T1000 (cell line): ENCODE measurements around the gene FGF2.
"Not testable (repeated sequence)": the region's sequence is repeated elsewhere in the genome, so short reads cannot be mapped to it uniquely, and the experiment has no call there.

Source experiments
- DNase-seq: peaks from one replicate; lab custom pipeline; 2025; ENCODE audit warnings: mixed read lengths; lab: John Stamatoyannopoulos, UW

FGF2 gene

DNA sequence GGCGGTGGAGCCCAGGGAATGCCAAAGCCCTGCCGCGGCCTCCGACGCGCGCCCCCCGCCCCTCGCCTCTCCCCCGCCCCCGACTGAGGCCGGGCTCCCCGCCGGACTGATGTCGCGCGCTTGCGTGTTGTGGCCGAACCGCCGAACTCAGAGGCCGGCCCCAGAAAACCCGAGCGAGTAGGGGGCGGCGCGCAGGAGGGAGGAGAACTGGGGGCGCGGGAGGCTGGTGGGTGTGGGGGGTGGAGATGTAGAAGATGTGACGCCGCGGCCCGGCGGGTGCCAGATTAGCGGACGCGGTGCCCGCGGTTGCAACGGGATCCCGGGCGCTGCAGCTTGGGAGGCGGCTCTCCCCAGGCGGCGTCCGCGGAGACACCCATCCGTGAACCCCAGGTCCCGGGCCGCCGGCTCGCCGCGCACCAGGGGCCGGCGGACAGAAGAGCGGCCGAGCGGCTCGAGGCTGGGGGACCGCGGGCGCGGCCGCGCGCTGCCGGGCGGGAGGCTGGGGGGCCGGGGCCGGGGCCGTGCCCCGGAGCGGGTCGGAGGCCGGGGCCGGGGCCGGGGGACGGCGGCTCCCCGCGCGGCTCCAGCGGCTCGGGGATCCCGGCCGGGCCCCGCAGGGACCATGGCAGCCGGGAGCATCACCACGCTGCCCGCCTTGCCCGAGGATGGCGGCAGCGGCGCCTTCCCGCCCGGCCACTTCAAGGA lies at the start of gene FGF2:
Gene FGF2, plus strand, starts transcription at position 279 of the 705 bp plus-strand sequence. Its CDS starts 344 bp downstream, at position 623.
- DNase-seq = peak; percentile 38

DNA sequence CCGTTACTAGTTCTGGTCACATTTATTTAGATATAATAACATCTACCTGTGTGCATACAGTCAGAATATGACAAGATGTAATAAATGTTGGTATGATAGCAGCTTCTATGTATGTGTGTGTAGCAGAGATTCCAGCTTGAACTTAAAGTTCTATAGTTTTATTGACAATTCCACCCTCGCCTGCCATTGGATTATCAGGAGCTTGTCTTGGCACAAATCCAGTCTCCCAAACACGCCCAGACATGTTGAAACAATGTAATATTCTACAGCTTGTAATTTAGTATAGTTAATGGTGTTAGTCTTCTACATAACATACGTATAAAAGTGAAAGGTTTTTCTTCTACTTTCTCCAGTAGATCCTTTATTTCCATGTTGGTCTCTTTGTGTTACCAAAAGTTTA lies 49.7 kb upstream of the FGF2 start:
- no peak for DNase-seq

DNA sequence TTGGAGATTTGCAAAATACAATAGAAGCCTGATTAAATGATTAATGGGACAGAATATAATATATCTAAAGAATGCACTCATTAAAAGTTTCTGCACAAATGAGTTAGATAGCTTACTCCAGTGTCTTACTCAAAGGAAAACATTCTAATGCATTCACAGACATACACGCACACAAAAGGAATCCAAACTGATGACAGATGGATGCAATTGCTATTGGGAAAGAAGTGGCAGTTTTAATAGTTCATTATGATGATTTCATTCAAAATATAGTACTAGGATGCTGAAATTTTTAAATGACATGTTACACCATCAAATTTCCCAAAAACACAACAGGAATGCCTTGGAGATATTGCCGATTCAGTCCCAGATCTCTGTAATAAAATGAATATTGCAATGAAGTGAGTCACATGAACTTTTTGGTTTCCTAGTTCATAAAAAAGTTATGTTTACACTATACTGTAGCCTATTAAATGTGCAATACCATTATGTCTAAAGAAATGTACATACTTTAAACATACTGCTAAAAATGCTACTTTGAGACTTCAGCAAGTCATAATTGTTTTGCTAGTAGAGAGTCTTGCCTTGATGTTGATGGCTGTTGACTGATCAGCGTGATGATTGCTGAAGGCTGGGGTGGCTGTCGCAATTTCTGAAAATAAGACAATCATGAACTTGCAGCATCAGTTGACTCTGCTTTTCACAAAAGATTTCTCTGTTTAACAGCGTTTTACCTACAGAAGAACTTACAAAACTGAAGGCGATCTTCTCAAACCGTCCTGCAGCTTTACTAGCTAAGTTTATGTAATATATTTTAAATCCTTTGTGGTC lies 48.6 kb upstream of the FGF2 start:
- DNase-seq = no peak

DNA sequence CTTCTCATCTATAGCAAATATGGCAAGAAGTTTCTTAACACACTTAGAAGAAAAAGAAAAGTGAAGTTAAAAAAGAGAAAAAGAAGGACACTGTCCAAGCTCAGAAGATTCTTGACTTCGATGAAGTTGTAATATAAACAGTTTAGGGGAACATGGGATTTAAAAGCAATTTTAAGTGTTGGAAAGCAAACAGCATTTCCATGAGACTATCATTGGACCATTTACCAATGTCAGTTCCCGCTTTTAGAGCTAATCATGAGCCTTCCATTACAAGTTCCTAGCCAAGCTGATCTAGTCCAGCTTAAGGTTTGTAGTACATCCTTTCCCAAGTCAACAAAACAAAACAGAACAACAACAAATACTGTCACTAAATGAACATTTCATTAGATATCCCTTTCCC lies 45.1 kb upstream of the FGF2 start:
- no peak for DNase-seq

DNA sequence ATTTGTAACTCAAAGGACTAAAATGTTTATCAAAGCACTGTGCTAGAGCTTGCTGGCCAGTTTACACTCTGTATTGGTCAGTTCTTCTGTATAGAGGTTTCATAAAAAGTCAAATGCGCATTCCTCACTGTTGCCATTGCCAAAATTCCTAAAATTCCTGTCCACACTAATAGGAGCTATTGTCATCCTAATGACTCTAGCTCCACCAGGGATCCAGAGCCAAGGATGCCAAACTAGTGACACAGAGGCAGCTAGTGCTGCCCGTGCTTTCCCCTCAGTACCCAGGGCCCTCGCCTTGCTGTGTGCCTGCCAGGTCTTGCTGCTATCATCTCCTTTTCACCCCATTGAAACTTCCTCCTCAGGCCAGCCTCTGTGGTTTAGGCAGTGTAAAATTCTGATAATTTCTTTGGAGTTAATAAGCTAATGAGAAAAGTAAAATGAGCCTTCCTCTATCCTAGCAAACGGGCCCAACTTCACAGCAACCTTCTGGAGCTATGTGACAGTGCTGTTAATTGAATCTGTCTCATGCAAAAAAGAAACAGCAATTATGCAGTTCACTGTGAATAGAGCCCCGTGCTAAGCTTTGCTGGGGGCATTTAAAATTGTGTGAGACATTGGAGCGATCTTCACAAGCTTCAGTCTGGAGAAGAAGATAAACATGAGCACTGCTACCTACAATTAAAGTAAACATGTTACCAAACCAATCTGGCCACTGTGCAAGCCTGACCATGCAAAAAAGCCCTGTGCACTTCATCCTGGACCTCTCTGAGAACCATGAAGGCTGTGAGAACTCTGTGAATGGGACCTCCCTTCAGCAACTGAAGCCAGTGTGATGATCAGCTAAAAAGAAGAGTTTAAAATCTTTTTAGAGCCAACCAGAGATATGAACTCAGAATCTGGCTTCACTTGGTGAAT lies 43.1 kb upstream of the FGF2 start:
- peak; percentile 28 for DNase-seq

DNA sequence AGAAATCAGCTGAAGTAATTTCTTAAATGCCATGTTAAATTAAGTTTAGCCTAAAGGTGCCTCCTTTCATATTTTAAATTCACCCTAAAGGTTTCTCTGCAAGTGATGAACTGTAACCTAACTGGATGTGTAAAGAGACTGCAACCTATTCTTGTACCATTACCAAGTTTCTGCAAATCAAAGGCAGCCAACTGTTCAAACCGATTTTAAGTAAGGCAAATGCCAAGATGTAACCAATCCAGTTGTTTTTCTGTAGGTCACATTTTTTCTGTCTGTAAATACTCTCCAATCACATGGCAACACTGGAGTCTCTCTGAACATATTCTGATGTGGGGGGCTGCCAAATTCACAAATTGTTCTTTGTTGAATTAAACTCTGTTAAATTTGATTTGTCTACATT lies 42.4 kb upstream of the FGF2 start:
- no peak for DNase-seq

DNA sequence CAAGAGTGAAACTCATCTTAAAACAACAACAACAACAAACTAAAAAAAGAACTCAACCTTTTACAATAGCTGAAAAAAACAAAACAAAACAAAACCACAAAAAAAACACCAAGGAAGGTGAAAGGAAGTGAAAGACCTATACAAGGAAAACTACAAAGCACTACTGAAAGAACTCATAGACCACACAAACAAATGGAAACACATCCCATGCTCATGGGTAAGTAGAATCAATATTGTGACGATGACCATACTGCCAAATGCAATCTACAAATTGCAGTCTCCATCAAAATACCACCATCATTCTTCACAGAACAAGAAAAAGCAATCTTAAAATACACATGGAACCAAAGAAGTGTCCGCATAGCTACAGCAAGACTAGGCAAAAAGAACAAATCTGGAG lies 41.5 kb upstream of the FGF2 start:
- DNase-seq = no peak

DNA sequence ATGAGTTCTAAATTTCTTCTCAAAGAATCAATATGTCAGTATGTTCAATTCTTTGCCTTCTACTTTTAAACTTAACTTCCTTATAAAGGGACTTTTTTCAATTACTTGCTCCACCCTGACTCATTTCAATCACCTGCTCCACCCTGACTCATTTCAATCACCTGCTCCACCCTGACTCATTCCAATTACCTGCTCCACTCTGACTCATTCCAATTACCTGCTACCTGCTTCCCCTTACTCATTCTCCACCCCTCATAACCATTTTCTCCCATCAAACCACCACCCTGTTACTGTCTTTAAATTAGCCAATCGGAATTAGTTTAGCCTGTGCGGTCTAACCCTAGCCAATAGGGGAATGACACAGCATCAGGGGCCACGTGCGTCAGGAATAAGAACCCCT lies 40.3 kb upstream of the FGF2 start:
- DNase-seq = not testable (repeated sequence)

DNA sequence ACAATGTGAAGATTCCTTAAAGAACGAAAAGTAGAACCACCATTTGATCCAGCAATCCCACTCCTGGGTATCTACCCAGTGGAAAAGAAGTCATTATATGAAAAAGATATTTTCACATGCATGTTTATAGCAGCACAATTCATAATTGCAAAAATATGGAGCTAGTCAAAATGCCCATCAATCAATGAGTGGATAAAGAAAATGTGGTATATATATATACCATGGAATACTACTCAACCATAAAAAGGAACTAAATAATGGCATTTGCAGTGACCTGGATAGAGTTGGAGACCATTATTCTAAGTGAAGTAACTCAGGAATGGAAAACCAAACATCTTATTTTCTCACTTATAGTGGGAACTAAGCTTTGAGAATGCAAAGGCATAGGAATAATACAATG lies 39.7 kb upstream of the FGF2 start:
- not testable (repeated sequence) for DNase-seq

DNA sequence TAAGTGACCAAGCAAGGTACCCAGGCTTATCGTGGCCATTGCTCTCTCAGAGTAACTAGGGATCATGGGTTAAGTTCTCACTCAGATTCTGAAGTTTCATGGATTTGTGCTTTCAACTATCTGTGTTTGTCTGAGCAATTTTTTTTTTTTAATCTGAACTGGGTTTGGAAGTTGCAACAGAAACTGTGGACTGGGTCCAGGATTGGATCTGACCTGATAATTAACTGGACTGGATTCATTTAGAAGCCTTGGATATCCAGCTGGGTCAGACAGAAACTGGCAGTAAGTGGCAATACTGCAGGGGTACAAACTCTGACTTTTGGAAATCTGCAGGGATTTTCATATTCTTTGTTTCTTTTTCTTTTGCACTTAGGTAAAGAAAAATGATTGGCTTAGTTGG lies 38.7 kb upstream of the FGF2 start:
- DNase-seq = no peak

DNA sequence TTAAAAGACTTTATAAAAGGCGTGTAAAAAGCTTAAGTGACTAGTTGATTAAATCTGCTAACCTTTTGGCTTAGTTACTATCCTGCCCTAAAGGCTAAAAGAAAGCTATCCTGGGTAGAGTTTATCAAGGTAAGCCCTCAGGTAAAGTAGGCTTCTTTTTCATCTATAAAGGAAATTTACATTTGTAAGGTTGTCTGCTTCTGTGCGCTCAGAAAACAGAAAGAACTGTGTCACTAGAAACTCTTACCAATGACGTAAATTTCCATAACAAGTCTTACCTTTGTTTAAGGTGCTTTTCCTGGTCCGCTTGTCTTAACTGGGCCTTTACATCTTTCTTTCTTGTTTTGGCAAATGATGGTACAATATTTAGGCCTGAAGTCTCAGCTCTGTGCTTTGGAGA lies 37.7 kb upstream of the FGF2 start:
- DNase-seq = no peak

DNA sequence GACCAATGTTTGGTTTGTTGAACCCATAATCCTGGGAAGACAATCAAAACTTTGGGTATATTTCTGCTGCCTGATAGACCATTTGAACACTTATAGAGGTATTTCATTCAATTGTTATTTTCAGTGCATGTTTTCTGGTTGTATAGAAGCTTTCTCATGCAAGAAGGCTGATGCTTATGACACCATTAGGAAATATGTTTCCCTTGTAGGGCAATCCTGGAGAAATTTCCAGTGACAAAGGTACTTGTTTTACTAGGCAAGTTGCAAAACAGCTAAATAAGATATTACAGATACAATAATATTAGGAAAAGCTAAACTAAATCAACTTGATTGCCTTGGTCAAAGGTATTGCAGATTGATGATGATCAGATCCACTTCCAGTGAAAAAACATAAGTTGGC lies 32.8 kb upstream of the FGF2 start:
- no peak for DNase-seq

DNA sequence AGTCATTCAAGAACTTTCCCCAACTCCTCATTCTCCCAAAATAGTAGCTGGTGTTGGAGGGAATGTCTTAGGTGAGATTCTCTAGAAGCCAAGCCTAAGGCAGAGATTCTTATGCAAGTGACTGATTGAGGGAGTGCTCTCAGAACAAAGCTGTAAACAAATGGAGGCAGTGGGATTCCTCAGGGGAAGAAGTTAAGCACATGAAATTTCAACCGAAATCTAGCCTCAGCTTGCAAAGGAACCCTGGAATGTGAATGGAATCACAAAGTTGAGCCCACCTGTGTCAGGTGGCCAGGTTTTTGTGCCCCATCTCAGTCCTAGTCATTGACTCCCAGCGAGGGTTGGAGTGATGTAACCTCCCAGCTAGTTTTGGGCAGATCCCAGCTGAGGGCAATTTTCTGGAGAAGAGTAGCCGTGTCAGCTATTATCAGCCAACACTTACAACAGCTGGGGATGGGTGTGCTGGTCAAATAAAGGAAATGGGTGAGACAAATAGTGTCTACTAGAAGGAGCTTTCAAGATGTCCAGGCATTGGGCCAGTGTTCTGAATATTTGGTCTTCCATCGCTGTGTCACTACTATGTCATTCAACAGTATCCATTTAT lies 29.7 kb upstream of the FGF2 start:
- DNase-seq = no peak

DNA sequence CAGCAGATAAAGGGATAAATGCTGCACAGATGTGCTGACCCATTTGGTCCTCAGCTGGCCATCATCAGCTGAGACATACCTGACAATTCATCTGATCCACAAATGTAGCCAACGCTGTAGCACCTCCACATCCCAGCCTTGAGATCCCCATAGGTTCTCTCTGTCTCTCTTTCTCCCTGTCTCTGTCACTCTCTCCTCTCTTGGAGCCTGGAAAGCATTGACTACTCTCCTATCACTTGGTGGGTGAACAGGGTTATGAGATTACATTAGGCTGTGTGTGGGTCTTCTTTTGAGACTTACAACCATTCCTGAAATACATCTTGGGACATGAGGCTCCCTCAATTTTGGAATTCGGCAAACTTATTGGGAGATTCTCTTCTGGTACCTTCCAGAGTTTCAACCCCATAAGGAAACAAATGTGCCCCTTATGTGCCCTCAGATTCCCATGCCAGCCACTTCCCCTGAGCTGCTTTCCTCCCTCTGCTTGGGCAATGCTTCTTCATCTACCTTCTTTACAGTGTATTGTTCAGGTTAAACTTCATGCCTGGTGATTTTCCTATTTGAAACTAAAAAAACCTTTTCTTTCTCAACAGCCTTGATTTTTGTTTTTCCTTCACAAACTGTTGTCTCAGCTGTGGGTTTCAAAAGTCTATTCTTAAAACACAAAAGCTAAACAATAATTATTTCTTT lies 29.1 kb upstream of the FGF2 start:
- DNase-seq = no peak

DNA sequence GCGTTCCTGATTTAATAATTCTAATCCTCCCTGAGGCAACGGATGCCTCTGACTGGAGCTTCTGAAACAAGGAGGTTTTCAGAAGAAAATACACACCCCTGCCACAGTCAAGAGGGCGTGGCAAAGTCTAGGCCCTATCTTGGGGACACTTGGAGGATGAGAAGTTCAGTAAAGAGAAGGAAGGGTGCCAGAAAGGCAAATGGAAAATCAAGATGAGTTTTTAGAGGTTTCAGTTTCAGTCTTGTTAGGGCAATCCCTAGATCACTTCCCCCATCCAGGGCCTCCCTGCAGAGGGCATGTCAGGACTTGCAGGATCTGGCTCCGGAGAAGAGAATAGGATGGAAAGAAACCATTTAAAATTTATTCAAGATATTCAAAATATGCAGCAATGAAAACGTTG lies 28.5 kb upstream of the FGF2 start:
- DNase-seq = peak; percentile 29

DNA sequence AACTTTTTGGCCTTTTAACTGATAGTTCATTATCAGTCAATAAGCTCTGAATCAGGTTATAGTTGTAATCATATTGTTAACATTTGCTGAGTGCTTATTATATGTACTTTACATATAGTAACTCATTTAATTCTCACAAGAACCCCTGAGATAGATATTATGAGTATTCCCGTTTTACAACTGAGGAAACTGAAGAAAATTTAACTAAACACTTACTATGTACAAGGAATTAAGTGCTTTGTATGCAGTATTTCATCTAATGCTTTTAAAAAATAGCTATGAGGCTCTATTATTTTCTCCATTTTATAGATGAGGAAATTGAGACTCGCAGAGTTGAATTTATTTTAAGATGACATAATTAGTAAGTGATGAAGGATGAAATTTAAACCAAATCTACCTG lies 27.7 kb upstream of the FGF2 start:
- DNase-seq = no peak

DNA sequence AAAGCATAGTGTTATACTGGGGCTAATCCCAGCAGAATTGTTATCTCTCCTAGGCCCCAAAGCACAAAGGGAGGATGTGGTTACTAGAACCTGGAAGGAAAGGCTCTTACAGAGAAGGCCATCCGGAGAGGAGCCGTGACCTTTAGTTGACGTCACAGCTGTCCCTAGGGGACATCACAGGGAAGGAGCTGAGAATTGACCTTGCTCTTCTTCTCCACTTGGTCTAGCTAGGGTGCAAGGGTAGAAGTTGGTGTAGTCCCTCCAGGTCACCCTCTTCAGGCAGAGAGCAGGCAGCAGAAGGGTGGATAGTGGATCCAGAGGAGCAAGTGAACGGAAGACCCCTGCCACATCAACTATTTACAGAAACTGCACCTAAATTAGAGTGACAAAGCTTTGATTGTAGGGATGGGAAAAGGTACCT lies 22.8 kb upstream of the FGF2 start:
- DNase-seq = no peak

DNA sequence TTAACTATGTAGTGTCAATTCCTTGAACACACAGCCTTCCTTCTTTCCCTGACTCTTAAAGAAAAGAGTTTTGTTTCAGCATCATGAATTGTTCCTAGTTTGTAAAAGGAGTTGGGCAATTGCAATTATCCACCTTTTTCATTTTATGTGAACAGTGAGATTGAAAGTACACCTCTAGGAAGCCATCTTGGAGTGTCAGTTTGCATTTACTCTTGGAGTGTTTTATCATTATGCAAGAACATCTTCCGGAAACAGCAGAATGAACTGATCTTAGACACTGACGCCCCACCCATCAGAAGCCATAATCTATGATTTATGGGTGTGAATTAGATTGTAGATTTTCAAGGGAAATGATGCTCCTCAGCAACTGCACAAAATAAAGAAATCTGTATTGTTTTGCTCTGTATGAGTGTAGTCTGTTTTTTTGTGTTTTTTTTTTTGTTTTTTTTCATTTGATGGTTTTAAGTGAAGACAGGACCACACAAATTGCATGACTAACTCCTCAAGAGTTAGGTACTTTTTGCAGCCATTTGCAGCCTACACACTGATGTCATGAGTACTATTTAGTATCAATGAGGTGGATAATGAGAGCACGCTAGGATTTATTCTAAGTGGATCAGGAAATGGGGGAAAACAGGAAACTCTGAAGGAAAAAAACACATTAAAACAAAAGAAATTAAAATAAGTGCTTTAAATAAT lies 19.5 kb upstream of the FGF2 start:
- no peak for DNase-seq

DNA sequence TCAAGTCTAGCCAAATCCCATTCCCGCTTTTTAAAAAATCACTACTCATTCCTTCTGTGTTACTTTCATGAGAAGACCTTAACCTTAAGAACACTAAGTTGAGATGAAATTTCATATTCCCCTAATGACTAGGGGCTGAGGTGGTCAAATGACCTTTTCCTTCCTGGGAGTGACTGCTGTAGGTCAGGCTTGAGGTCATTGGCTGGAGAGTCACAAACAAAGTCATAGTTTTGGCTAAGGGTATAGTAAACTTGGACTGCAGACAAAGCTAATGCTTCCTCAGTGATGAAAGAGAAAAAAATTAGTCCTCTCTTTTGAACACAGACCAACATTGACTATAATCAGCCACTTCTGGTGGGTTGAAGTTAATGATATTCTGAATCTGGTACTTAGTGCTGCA lies 16.0 kb upstream of the FGF2 start:
- DNase-seq = no peak

DNA sequence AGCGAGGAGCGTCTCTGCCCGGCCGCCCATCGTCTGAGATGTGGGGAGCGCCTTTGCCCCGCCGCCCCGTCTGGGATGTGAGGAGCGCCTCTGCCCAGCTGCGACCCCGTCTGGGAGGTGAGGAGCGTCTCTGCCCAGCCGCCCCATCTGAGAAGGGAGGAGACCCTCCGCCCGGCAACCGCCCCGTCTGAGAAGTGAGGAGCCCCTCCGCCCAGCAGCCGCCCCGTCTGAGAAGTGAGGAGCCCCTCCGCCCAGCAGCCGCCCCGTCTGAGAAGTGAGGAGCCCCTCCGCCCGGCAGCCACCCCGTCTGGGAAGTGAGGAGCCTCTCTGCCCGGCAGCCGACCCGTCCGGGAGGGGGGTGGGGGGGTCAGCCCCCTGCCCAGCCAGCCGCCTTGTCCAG lies 14.8 kb upstream of the FGF2 start:
- not testable (repeated sequence) for DNase-seq

DNA sequence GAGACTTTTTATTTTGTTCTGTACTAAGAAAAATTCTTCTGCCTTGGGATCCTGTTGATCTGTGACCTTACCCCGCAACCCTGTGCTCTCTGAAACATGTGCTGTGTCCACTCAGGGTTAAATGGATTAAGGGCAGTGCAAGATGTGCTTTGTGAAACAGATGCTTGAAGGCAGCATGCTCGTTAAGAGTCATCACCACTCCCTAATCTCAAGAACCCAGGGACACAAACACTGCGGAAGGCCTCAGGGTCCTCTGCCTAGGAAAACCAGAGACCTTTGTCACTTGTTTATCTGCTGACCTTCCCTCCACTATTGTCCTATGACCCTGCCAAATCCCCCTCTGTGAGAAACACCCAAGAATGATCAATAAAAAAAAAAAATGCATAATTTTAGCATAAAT lies 13.8 kb upstream of the FGF2 start:
- not testable (repeated sequence) for DNase-seq
